SK-N-SH treated with all-trans-retinoic acid at 6 μM for 48 hours (cell line): ENCODE results near the gene PCNX4.

ENCODE experiments used
- CREB5 ChIP-seq: fragments of 250-450 bp; sonication (Bioruptor Pico); IDR thresholded peaks from 2 replicates; pipeline ENCODE4 v1.5.1; 2020; ENCODE audit warnings: low read depth, mild to moderate bottlenecking, moderate library complexity
- TF ChIP-seq, protein P1 (sequence below): fragments of 250-450 bp; sonication (Bioruptor Pico); IDR thresholded peaks from 2 replicates; pipeline ENCODE4 v1.5.0; 2020; ENCODE audit warnings: mild to moderate bottlenecking, moderate library complexity

GRCh38 chr14:60211153-60211552, 119.4 kb downstream of the PCNX4 start:
- no peak for TF ChIP-seq CREB5 (CRISPR knock-in tag)
- TF ChIP-seq, protein P1, sequence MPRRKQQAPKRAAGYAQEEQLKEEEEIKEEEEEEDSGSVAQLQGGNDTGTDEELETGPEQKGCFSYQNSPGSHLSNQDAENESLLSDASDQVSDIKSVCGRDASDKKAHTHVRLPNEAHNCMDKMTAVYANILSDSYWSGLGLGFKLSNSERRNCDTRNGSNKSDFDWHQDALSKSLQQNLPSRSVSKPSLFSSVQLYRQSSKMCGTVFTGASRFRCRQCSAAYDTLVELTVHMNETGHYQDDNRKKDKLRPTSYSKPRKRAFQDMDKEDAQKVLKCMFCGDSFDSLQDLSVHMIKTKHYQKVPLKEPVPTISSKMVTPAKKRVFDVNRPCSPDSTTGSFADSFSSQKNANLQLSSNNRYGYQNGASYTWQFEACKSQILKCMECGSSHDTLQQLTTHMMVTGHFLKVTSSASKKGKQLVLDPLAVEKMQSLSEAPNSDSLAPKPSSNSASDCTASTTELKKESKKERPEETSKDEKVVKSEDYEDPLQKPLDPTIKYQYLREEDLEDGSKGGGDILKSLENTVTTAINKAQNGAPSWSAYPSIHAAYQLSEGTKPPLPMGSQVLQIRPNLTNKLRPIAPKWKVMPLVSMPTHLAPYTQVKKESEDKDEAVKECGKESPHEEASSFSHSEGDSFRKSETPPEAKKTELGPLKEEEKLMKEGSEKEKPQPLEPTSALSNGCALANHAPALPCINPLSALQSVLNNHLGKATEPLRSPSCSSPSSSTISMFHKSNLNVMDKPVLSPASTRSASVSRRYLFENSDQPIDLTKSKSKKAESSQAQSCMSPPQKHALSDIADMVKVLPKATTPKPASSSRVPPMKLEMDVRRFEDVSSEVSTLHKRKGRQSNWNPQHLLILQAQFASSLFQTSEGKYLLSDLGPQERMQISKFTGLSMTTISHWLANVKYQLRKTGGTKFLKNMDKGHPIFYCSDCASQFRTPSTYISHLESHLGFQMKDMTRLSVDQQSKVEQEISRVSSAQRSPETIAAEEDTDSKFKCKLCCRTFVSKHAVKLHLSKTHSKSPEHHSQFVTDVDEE = no peak
